ENCODE measurements around the gene GTF2A1.
"Not testable (repeated sequence)": the region's sequence is repeated elsewhere in the genome, so short reads cannot be mapped to it uniquely, and the experiment has no call there.

Gene GTF2A1

DNA sequence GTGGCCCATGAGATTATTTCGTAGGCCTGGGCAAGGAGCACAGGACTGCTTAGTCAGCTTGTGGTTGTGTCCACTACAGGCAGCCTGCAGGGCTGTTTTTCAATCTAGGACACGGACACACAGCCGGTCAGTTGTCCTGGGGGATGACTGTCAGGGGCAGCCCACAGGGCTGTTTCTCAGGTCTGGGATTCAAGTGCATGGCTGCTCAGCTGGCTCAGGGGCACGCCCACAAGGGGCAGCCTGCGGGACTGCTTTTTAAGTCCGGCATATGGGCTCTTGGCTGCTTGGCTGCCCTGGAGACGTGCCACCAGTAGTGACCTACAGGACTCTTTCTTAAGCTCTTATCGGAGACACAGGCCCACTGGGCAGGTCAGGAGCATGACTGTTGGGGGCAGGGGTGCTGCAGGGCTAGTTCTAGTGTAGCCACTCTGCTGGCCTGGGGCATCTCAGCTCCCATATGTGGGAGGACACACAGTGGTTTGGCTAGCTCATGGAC lies 26.6 kb upstream of the GTF2A1 start:
- Mint-ChIP-seq H3K4me1 (no peaks in the 10 kb centered on the region), H3K27me3 (ENCODE audit: low read depth) (no peaks in the 10 kb centered on the region), H3K9me3 (peaks cover 20% of the 10 kb centered on the region), H3K36me3 (ENCODE audit: low read depth) (peaks cover 18% of the 10 kb centered on the region), H3K4me3 (no peak overlapping the region), H3K27ac (no peak overlapping the region)
- TF ChIP-seq, protein P1, sequence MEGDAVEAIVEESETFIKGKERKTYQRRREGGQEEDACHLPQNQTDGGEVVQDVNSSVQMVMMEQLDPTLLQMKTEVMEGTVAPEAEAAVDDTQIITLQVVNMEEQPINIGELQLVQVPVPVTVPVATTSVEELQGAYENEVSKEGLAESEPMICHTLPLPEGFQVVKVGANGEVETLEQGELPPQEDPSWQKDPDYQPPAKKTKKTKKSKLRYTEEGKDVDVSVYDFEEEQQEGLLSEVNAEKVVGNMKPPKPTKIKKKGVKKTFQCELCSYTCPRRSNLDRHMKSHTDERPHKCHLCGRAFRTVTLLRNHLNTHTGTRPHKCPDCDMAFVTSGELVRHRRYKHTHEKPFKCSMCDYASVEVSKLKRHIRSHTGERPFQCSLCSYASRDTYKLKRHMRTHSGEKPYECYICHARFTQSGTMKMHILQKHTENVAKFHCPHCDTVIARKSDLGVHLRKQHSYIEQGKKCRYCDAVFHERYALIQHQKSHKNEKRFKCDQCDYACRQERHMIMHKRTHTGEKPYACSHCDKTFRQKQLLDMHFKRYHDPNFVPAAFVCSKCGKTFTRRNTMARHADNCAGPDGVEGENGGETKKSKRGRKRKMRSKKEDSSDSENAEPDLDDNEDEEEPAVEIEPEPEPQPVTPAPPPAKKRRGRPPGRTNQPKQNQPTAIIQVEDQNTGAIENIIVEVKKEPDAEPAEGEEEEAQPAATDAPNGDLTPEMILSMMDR (IDR thresholded peaks at IDR 0.05; ENCODE audit: unreplicated experiment in 3 of 3), result no peak

DNA sequence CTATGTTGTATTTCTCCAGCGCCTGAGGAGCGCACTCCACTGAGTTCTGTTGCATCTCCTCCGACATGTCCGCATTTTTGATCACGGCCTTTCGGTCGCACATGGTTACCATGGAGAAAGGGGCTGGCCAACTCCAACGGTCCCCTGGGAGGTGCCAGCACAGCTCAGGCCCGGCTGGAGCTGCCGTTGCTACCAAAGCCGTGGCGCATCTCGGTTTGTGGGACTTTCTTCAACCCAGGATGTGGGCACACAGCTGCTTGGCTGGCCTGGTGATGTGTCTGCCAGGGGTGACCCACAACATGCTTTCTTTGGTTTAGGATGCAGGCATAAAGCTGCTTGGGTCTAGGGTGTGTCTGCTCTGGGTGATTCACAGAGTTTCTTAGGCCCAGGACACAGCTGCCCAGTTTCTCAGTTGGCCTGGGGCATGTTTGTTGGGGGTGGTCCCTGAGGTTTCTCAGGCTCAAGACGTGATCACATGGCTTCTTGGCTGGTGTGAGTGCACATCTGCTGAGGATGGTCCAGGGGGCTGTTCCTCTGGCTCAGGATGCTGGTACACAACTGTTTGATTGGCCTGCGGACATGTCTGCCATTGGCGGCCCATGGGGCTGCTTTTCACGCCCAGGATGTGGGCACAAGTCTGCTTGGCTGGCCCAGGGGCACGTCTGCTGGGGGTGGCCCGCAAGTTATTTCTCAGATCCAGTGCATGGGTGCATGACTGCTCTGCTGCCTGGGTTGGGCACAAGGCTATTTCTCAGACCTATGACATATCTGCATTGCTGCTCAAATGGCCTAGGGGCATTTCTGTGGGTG lies 25.9 kb upstream of the GTF2A1 start:
- Mint-ChIP-seq H3K9me3 (peaks cover 23% of the 10 kb centered on the region), H3K27ac (no peak overlapping the region), H3K36me3 (ENCODE audit: low read depth) (peaks cover 18% of the 10 kb centered on the region), H3K27me3 (ENCODE audit: low read depth) (no peaks in the 10 kb centered on the region), H3K4me1 (no peaks in the 10 kb centered on the region), H3K4me3 (no peak overlapping the region)
- TF ChIP-seq, protein P1 (IDR thresholded peaks at IDR 0.05; ENCODE audit: unreplicated experiment in 3 of 3), result no peak

DNA sequence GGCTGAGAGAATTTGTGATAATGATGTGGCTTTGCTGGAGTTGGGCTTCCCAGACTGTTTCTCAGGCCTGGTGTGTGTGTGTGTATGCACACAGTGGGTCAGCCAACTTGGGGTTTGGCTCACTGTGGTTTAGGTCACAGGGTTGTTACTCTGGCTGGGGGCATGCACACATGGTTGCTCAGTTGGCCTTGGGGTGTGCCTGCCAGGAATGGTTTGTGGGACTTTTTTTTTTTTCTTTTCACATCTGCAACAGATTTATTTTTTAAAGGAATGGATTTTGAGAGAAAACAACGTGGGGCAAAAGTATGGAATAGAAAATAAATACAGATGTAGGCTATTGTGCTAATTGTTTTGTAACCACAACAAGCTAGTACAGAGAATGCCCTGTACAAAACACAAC lies 25.0 kb upstream of the GTF2A1 start:
- Mint-ChIP-seq H3K36me3 (ENCODE audit: low read depth) (peaks cover 18% of the 10 kb centered on the region), H3K27ac (no peak overlapping the region), H3K4me1 (no peaks in the 10 kb centered on the region), H3K27me3 (ENCODE audit: low read depth) (no peaks in the 10 kb centered on the region), H3K9me3 (peaks cover 27% of the 10 kb centered on the region), H3K4me3 (no peak overlapping the region)
- TF ChIP-seq, protein P1 (IDR thresholded peaks at IDR 0.05; ENCODE audit: unreplicated experiment in 3 of 3), result no peak

DNA sequence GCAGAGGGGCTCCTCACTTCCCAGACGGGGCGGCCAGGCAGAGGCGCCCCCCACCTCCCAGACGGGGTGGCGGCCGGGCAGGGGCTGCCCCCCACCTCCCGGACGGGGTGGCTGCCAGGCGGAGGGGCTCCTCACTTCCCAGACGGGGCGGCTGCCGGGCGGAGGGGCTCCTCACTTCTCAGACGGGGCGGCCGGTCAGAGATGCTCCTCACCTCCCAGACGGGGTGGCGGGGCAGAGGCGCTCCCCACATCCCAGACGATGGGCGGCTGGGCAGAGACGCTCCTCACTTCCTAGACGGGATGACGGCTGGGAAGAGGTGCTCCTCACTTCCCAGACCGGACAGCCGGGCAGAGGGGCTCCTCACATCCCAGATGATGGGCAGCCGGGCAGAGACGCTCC lies 23.7 kb upstream of the GTF2A1 start:
- Mint-ChIP-seq H3K9me3 (peaks cover 31% of the 10 kb centered on the region), H3K36me3 (ENCODE audit: low read depth) (peaks cover 18% of the 10 kb centered on the region)
- H3K27ac Mint-ChIP-seq; H3K4me1 Mint-ChIP-seq; H3K4me3 Mint-ChIP-seq; H3K27me3 Mint-ChIP-seq (ENCODE audit: low read depth): not testable (repeated sequence)

DNA sequence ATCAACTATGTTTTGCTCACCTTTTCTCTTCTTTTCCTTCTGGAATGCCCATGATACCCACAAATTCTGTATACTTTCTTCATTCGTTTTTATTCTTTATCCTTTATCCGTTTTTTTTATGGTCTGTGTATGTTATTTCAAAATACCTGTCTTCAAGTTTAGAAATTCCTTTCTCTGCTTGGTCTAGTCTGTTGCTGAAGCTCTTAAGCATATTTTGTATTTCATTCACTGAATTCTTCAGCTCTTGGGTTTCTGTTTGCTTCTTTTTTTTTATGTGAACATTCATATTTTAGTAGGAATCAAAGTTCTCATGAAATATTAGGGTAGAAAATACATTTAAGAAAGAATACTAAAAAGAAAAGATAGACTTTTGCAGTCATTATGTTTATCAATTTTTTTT lies 22.7 kb upstream of the GTF2A1 start:
- TF ChIP-seq, protein P1 (IDR thresholded peaks at IDR 0.05; ENCODE audit: unreplicated experiment in 3 of 3), result no peak
- Mint-ChIP-seq H3K9me3 (peaks cover 31% of the 10 kb centered on the region), H3K27ac (no peak overlapping the region), H3K36me3 (ENCODE audit: low read depth) (peaks cover 18% of the 10 kb centered on the region), H3K4me1 (no peaks in the 10 kb centered on the region), H3K4me3 (no peak overlapping the region), H3K27me3 (ENCODE audit: low read depth) (no peaks in the 10 kb centered on the region)

DNA sequence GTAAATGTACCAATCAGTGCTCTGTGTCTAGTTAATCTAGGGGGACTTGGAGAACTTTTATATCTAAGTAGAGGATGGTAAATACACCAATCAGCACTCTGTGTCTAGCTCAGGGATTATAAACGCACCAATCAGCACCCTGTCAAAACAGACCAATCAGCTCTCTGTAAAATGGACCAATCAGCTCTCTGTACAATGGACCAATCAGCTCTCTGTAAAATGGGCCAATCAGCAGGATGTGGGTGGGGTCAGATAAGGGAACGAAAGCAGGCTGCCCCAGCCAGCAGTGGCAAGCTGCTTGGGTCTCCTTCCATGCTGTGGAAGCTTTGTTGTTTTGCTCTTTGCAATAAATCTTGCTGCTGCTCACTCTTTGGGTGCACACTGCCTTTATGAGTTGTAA lies 16.1 kb upstream of the GTF2A1 start:
- H3K36me3 Mint-ChIP-seq (ENCODE audit: low read depth); H3K27ac Mint-ChIP-seq; H3K9me3 Mint-ChIP-seq; H3K27me3 Mint-ChIP-seq (ENCODE audit: low read depth); H3K4me3 Mint-ChIP-seq; H3K4me1 Mint-ChIP-seq: not testable (repeated sequence)

DNA sequence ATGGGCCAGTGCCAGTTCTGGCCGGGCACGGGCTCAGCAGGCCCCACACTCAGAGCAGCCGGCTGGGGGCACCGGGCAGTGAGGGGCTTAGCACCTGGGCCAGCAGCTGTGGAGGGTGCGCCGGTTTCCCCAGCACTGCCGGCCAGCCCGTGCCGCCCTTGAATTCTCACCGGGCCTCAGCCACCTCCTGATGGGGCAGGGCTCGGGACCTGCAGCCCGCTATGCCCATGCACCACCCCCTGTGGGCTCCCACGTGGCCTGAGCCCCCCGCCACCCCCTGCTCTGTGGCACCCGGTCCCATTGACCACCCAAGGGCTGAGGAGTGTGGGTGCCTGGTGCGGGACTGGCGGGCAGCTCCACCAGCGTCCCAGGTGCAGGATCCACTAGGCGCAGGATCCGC lies 15.4 kb upstream of the GTF2A1 start:
- H3K36me3 Mint-ChIP-seq (ENCODE audit: low read depth), result no peaks in the 10 kb centered on the region
- H3K27ac Mint-ChIP-seq, result no peak overlapping the region
- H3K27me3 Mint-ChIP-seq (ENCODE audit: low read depth), result no peaks in the 10 kb centered on the region
- H3K4me3 Mint-ChIP-seq, result no peak overlapping the region
- H3K4me1 Mint-ChIP-seq, result peaks cover 7% of the 10 kb centered on the region
- TF ChIP-seq, protein P1 (IDR thresholded peaks at IDR 0.05; ENCODE audit: unreplicated experiment in 3 of 3), result no peak
- H3K9me3 Mint-ChIP-seq, result peaks cover 8% of the 10 kb centered on the region

All from nephron (organoid).